Esophagus squamous epithelium (tissue), 5 donors: Measurements from ENCODE around the gene COL18A1. TPM values are rescaled to one million over a fixed set of nuclear protein-coding genes. Genes with fewer than 3 reads are reported as not detected.
"Not testable (repeated sequence)": the region's sequence is repeated elsewhere in the genome, so short reads cannot be mapped to it uniquely, and the experiment has no call there.

ENCODE experiments used
- DNase-seq: peaks from one replicate; lab custom pipeline; 2025; lab: John Stamatoyannopoulos, UW
- H3K27ac ChIP-seq, 4 donors: fragments of 200-600 bp; sonication (generic); one replicate each; pipeline ENCODE4 v1.5.1; 2016 to 2019; ENCODE audit warnings: mild to moderate bottlenecking in 1 of 4
- H3K27me3 ChIP-seq, 4 donors: fragments of 200-600 bp; sonication (generic); 1 replicate in 3 of 4; 2 replicates in 1 of 4; pipeline versions ENCODE4 v1.5.1 to v1.6.0; 2017 to 2021; ENCODE audit warnings: antibody characterized with exemption in 1 of 4
- H3K36me3 ChIP-seq, 3 donors: fragments of 200-600 bp; sonication (generic); one replicate each; pipeline ENCODE4 v1.5.1; 2016 to 2019
- H3K4me1 ChIP-seq, 3 donors: fragments of 200-600 bp; sonication (generic); one replicate each; pipeline ENCODE4 v1.5.1; 2017 to 2019
- H3K4me3 ChIP-seq, 4 donors: fragments of 200-600 bp; sonication (generic); 1 replicate in 3 of 4; 2 replicates in 1 of 4; pipeline ENCODE4 v1.5.1; 2016 to 2019; ENCODE audit warnings: mild to moderate bottlenecking in 2 of 4, moderate library complexity in 1 of 4
- H3K9me3 ChIP-seq, 3 donors: fragments of 200-600 bp; sonication (generic); one replicate each; pipeline ENCODE4 v1.5.1; 2016 to 2019
- POLR2A ChIP-seq, 4 donors: fragments of 450-650 bp; IDR thresholded peaks; one replicate each; pipeline ENCODE4 v1.6.1; 2017; ENCODE audit warnings: antibody characterized with exemption in 4 of 4, mild to moderate bottlenecking in 4 of 4, moderate library complexity in 3 of 4
- WGBS, 2 donors: methylation state at CpG; one replicate each; pipeline ENCODE4 v1.1.5; 2018; 5-methylcytosine and 5-hydroxymethylcytosine counted together
- intact Hi-C: fragments of 100-400 bp; cut with DNase I; formaldehyde crosslinking; loops from one replicate; pipeline ENCODE4 v1.15.0; 2022
- total RNA-seq, 4 donors: library from RNA; depleted of rRNA; stranded (reverse); fragments of >200 nt; gene quantifications; one replicate each; pipeline ENCODE4 v1.1.0, GENCODE V29; 2016
- TF ChIP-seq, protein P1 (sequence below), 6 experiments: fragments of 450-650 bp in 4 of 6; fragments of 200-600 bp in 2 of 6; sonication (generic) in 2 of 6; IDR thresholded peaks; one replicate each; pipeline ENCODE4 v1.5.1; 2016 to 2019; ENCODE audit warnings: antibody characterized with exemption in 6 of 6, mild to moderate bottlenecking in 4 of 6, moderate library complexity in 4 of 6
- donor health status: DM: yes; HTN: yes; CAD: no.

COL18A1 gene
- total RNA-seq, 4 donors from 2014 or later, result 38.9 to 69.0 (median 52.5) TPM

DNA sequence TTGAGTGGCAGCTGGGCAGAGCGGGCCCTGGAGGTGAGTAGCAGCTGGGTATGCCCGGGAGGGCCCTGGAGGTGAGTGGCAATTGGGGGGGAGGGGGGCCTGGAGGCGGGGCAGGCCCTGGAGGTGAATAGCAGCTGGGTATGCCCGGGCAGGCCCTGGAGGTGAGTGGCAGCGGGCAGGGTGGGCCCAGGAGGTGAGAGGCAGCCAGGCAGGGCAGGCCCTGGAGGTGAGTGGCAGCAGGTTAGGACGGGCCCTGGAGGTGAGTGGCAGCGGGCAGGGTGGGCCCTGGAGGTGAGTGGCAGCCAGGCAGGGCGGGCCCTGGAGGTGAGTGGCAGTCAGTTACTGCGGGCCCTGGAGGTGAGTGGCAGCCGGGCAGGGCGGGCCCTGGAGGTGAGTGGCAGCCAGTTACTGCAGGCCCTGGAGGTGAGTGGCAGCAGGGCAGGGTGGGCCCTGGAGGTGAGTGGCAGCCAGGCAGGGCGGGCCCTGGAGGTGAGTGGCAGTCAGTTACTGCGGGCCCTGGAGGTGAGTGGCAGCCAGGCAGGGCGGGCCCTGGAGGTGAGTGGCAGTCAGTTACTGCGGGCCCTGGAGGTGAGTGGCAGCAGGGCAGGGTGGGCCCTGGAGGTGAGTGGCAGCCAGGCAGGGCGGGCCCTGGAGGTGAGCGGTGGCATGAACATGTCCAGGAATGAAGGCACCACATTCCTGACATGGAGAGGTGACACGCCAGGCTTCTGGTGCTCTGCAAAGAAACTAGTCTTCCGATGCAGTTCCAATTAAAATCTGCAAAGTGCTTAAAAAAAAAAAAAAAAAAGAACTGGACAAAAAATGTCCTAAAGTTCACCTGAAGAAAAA lies 122.4 kb downstream of the COL18A1 start:
- Histone ChIP-seq H3K27ac (peak overlapping the region in 1 of 4 donors; percentile 2), H3K36me3 (peaks cover 0 to 13% (median 0%) of the 10 kb centered on the region in 3 donors)
- DNase-seq, H3K4me1 ChIP-seq, H3K9me3 ChIP-seq, intact Hi-C loops, H3K27me3 ChIP-seq, H3K4me3 ChIP-seq: not testable (repeated sequence)
- WGBS, 2 donors, result 52 to 85% methylated on average over 10 to 14 of the region's 19 CpGs
- TF ChIP-seq, protein P1, sequence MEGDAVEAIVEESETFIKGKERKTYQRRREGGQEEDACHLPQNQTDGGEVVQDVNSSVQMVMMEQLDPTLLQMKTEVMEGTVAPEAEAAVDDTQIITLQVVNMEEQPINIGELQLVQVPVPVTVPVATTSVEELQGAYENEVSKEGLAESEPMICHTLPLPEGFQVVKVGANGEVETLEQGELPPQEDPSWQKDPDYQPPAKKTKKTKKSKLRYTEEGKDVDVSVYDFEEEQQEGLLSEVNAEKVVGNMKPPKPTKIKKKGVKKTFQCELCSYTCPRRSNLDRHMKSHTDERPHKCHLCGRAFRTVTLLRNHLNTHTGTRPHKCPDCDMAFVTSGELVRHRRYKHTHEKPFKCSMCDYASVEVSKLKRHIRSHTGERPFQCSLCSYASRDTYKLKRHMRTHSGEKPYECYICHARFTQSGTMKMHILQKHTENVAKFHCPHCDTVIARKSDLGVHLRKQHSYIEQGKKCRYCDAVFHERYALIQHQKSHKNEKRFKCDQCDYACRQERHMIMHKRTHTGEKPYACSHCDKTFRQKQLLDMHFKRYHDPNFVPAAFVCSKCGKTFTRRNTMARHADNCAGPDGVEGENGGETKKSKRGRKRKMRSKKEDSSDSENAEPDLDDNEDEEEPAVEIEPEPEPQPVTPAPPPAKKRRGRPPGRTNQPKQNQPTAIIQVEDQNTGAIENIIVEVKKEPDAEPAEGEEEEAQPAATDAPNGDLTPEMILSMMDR (IDR thresholded peaks at IDR 0.05), result peak in 1 of 6 experiments; percentile 31

DNA sequence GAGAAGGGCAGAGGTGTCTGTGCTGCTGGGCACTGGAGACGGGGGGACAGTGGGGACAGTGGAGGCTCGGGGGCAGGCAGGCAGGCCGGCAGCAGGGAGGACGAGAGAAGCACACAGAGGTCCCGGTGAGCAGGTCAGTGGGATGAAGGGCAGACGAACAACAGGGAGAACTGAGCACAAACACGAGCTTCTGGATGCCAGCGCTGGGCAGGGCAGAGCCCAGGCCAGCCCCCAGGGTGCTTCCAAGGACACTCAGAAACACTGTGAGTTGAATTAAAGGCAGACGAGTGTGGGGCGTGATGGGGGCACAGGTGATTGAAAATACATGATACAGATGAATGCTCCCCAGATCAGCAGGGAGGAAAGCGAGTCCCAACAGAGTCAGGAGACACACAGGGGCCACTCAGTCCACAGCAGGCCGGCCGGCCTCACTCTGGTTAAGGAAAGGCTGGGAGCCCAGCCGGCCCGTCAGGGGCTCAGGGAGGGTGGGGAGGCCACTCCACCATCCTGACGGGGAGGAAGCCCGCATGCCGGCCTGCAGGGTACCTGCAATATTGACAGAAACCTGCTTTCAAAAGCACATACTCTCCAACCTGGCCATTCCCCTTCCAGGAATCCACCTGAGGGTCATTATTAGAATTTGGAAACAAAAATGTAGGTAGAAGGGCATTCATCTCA lies 123.2 kb downstream of the COL18A1 start:
- DNase-seq, result no peak
- intact Hi-C loops, result no loop called here
- Histone ChIP-seq H3K36me3 (peaks cover 0 to 13% (median 0%) of the 10 kb centered on the region in 3 donors), H3K27me3 (no peaks in the 10 kb centered on the region), H3K4me3 (no peak overlapping the region), H3K9me3 (no peaks in the 10 kb centered on the region), H3K4me1 (peaks cover 0 to 6% (median 0%) of the 10 kb centered on the region in 3 donors), H3K27ac (no peak overlapping the region)
- WGBS, 2 donors, result 88% methylated on average over 16 to 18 of the region's 18 CpGs
- TF ChIP-seq, protein P1 (IDR thresholded peaks at IDR 0.05), result no peak
- TF ChIP-seq POLR2A (IDR thresholded peaks at IDR 0.05), result no peak

DNA sequence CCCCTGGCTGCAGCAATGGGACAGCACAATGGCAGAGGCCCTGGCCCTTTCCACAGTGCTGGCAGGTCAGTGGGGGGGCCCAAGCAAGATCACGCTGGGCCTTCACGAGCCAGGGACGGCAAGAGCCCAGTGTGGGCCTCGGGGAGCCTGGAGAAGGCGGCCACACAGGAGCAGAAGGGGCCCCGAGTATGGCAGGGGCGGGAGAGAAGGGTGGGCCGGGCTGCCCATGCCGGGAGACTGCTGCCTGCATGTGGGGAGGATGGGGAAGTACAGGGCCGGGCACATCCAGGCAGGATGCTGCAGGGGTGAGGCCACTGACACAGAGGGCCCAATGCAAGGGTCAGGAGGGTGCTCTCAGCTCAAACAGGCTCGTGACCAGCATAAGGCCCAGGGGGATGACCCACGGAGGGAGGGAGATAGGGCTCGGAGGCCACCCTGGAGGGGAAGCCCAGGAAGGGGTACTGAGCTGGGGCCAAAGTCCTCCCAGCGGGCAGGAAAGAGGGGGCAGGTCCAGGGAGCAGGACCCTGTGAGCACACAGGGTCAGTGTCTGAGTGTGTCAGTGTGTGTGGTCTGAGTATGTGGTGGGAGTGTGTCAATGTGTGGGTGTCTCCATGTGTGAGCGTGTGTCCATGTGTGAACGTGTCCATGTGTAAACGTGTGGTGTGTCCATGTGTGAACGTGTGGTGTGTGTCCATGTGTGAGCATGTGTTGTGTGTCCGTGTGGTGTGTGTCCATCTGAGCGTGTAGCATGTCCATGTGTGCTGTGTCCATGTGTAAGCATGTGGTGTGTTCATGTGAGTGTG lies 124.2 kb downstream of the COL18A1 start:
- Histone ChIP-seq H3K36me3 (peaks cover 0 to 13% (median 0%) of the 10 kb centered on the region in 3 donors), H3K27me3 (no peaks in the 10 kb centered on the region), H3K4me3 (no peak overlapping the region), H3K27ac (no peak overlapping the region), H3K4me1 (peaks cover 0 to 9% (median 0%) of the 10 kb centered on the region in 3 donors), H3K9me3 (no peaks in the 10 kb centered on the region)
- DNase-seq, result no peak
- TF ChIP-seq, protein P1 (IDR thresholded peaks at IDR 0.05), result no peak
- no peak for TF ChIP-seq POLR2A (IDR thresholded peaks at IDR 0.05)
- intact Hi-C loops, result no loop called here
- 81 to 84% methylated on average over 9 to 14 of the region's 20 CpGs for WGBS, 2 donors

DNA sequence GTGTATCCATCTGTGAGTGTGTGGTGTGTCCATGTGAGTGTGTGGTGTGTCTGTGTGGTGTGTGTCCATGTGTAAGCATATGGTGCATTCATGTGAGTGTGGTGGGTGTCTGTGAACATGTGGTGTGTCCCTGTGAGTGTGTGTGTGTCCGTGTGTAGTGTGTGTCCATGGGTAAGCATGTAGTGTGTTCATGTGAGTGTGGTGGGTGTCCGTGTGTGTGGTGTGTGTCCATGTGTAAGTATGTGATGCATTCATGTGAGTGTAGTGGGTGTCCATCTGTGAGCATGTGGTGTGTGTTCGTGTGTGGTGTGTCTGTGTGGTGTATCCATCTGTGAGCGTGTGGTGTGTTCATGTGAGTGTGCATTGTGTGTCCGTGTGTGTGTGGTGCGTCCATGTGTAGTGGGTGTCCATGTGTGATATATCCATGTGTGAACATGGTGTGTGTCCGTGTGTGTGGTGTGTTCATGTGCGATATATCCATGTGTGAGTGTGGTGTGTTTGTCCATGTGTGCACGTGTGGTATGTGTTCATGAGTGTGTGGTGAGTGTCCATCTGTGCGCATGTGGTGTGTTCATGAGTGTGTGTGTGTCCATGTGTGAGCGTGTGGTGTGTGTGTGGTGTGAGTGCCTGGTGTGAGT lies 124.9 kb downstream of the COL18A1 start:
- TF ChIP-seq POLR2A (IDR thresholded peaks at IDR 0.05), result no peak
- TF ChIP-seq, protein P1 (IDR thresholded peaks at IDR 0.05), result no peak
- intact Hi-C loops, result no loop called here
- peaks cover 0 to 13% (median 0%) of the 10 kb centered on the region in 3 donors for H3K36me3 ChIP-seq
- H3K4me3 ChIP-seq, result no peak overlapping the region
- no peaks in the 10 kb centered on the region for H3K27me3 ChIP-seq
- no peaks in the 10 kb centered on the region for H3K9me3 ChIP-seq
- H3K27ac ChIP-seq, result no peak overlapping the region
- peaks cover 0 to 9% (median 0%) of the 10 kb centered on the region in 3 donors for H3K4me1 ChIP-seq
- no peak for DNase-seq
- 93 to 97% methylated on average over 8 to 11 of the region's 11 CpGs for WGBS, 2 donors
